Urothelium cell line (cell line): ENCODE measurements around the gene ARID1B.
A peak's percentile ranks its signal among the peaks of the same experiment; 100 is the strongest.

Experiments
- DNase-seq: peaks from one replicate; pipeline ENCODE4 v3.0.0; 2011; ENCODE audit warnings: low spot score, mixed read lengths
- FAIRE-seq: peaks from 2 replicates; lab custom pipeline; 2011; peaks lifted over from hg19 to GRCh38; lab: Jason Lieb, UNC

Gene ARID1B

GRCh38 chr6:157013649-157014304 is 236.6 kb downstream of the ARID1B start:
- FAIRE-seq (no peak), DNase-seq (no peak)

- DNase-seq (no peak), FAIRE-seq (no peak)
Observed at GRCh38 chr6:157014871-157015270, 237.7 kb downstream of the ARID1B start.

- FAIRE-seq (no peak), DNase-seq (no peak)
Observed at GRCh38 chr6:157017022-157017421, 239.8 kb downstream of the ARID1B start.

- DNase-seq (no peak), FAIRE-seq (no peak)
Observed at GRCh38 chr6:157017861-157018260, 240.7 kb downstream of the ARID1B start.

- peak; percentile 12 for DNase-seq
Observed at GRCh38 chr6:157019115-157019641, 242.0 kb downstream of the ARID1B start.

GRCh38 chr6:157019733-157020132 is 242.6 kb downstream of the ARID1B start:
- DNase-seq (no peak), FAIRE-seq (no peak)

More at GRCh38 chr6:157019115-157019641, 242.0 kb downstream of the ARID1B start:
- FAIRE-seq = no peak

- DNase-seq = peak; percentile 17
- no peak for FAIRE-seq
Observed at GRCh38 chr6:157020398-157020797, 243.2 kb downstream of the ARID1B start.

GRCh38 chr6:157020881-157021343 is 243.7 kb downstream of the ARID1B start:
- FAIRE-seq = no peak
- DNase-seq = peak; percentile 68

GRCh38 chr6:157021344-157021992 is 244.3 kb downstream of the ARID1B start:
- FAIRE-seq (peak; percentile 82), DNase-seq (peak; percentile 92)

GRCh38 chr6:157021993-157022740 is 245.0 kb downstream of the ARID1B start:
- FAIRE-seq (peak; percentile 69), DNase-seq (peak; percentile 94)

GRCh38 chr6:157023958-157024357 is 246.8 kb downstream of the ARID1B start:
- DNase-seq (no peak), FAIRE-seq (no peak)

- DNase-seq = no peak
- no peak for FAIRE-seq
Observed at GRCh38 chr6:157024745-157025144, 247.6 kb downstream of the ARID1B start.

- no peak for FAIRE-seq
- no peak for DNase-seq
Observed at GRCh38 chr6:157025437-157025836, 248.3 kb downstream of the ARID1B start.

- no peak for DNase-seq
- FAIRE-seq = no peak
Observed at GRCh38 chr6:157029980-157030690, 253.0 kb downstream of the ARID1B start.

GRCh38 chr6:157030755-157031154 is 253.6 kb downstream of the ARID1B start:
- no peak for FAIRE-seq
- DNase-seq = no peak

GRCh38 chr6:157032923-157033322 is 255.7 kb downstream of the ARID1B start:
- FAIRE-seq (no peak), DNase-seq (no peak)

GRCh38 chr6:157033428-157034140 is 256.4 kb downstream of the ARID1B start:
- DNase-seq (no peak), FAIRE-seq (no peak)

GRCh38 chr6:157034436-157035230 is 257.5 kb downstream of the ARID1B start:
- FAIRE-seq (no peak), DNase-seq (peak; percentile 25)

GRCh38 chr6:157035546-157035945 is 258.4 kb downstream of the ARID1B start:
- DNase-seq = no peak
- no peak for FAIRE-seq
